IMR-90 (cell line): ENCODE data around the gene KLK1. TPM values are rescaled to one million over a fixed set of nuclear protein-coding genes. Genes with fewer than 3 reads are reported as not detected.

Experiments used
- ATAC-seq: fragments of 200-7000 bp; cut with Tn5 transposase; 2 replicates; pipeline ENCODE4 v1.9.1; 2020; ENCODE audit warnings: low read depth, mild to moderate bottlenecking, moderate library complexity
- Bru-seq: library from RNA; stranded (reverse); fragments of 400-500 nt; gene quantifications from one replicate; lab custom pipeline; 2021; lab: Mats Ljungman, UMichigan
- BruChase-seq, 2 experiments: library from RNA; stranded (reverse); fragments of 400-500 nt; gene quantifications; one replicate each; lab custom pipeline; 2021; lab: Mats Ljungman, UMichigan
- BruUV-seq: library from RNA; stranded (reverse); fragments of 400-500 nt; replicated peaks from 2 replicates; lab custom pipeline; 2021; lab: Mats Ljungman, UMichigan
- CTCF ChIA-PET: fragments of 300-600 bp; formaldehyde crosslinking; extraction: SDS; loops from one replicate; lab custom pipeline; 2021; ENCODE audit warnings: antibody characterized with exemption; lab: Yijun Ruan, JAX
- POLR2A ChIA-PET: fragments of 300-600 bp; sonication (Branson Sonifier 250); formaldehyde crosslinking; loops from one replicate; lab custom pipeline; 2022; ENCODE audit warnings: antibody characterized with exemption; ENCODE audit not compliant: unreplicated experiment; lab: Charles Lee
- DNase-seq: peaks from one replicate; pipeline ENCODE4 v3.0.0; 2013
- H2AFZ ChIP-seq: replicated peaks from 2 replicates; pipeline ENCODE3; 2013; ENCODE audit warnings: low read length, mild to moderate bottlenecking; ENCODE audit not compliant: poor library complexity
- H2AK5ac ChIP-seq: 2 replicates; pipeline ENCODE4 v1.6.1; 2013; ENCODE audit warnings: low read depth, low read length, inconsistent platforms
- H2AK9ac ChIP-seq: replicated peaks from 2 replicates; pipeline ENCODE3; 2013; ENCODE audit warnings: mild to moderate bottlenecking, low read depth, low read length, moderate library complexity; ENCODE audit not compliant: poor library complexity
- H2BK120ac ChIP-seq: 2 replicates; pipeline ENCODE4 v1.6.1; 2013; ENCODE audit warnings: low read depth, low read length, inconsistent platforms
- H2BK15ac ChIP-seq: 3 replicates; pipeline ENCODE4 v1.6.1; 2013; ENCODE audit warnings: low read depth, low read length, inconsistent platforms
- H2BK20ac ChIP-seq: 2 replicates; pipeline ENCODE4 v1.6.1; 2013; ENCODE audit warnings: low read depth, mild to moderate bottlenecking, inconsistent platforms, low read length, moderate library complexity
- H2BK5ac ChIP-seq: 2 replicates; pipeline ENCODE4 v1.6.1; 2013; ENCODE audit warnings: mild to moderate bottlenecking, low read depth, low read length, inconsistent platforms; ENCODE audit not compliant: poor library complexity, severe bottlenecking
- H3K14ac ChIP-seq: replicated peaks from 2 replicates; pipeline ENCODE4 v1.6.1; 2013; ENCODE audit warnings: low read depth, low read length, inconsistent platforms
- H3K18ac ChIP-seq: 2 replicates; pipeline ENCODE4 v1.6.1; 2013; ENCODE audit warnings: low read depth, low read length, control low read depth
- H3K23ac ChIP-seq: 2 replicates; pipeline ENCODE4 v1.6.1; 2013; ENCODE audit warnings: low read depth, low read length, inconsistent platforms
- H3K27ac ChIP-seq: 2 replicates; pipeline ENCODE4 v1.5.1; 2013; ENCODE audit warnings: mild to moderate bottlenecking, control low read depth, low read length; ENCODE audit not compliant: insufficient read depth
- H3K27me3 ChIP-seq: 2 replicates; pipeline ENCODE4 v1.6.1; 2013; ENCODE audit warnings: low read length; ENCODE audit not compliant: control insufficient read depth, insufficient read depth
- H3K36me3 ChIP-seq: 2 replicates; pipeline ENCODE4 v1.6.1; 2013; ENCODE audit warnings: low read length, mixed read lengths; ENCODE audit not compliant: control insufficient read depth, insufficient read depth
- H3K4ac ChIP-seq: 2 replicates; pipeline ENCODE4 v1.6.1; 2013; ENCODE audit warnings: low read depth, low read length, inconsistent platforms
- H3K4me1 ChIP-seq: 2 replicates; pipeline ENCODE4 v1.6.1; 2013; ENCODE audit warnings: low read length, mixed read lengths; ENCODE audit not compliant: control insufficient read depth, insufficient read depth
- H3K4me2 ChIP-seq: 2 replicates; pipeline ENCODE4 v1.6.1; 2013; ENCODE audit warnings: low read depth, mild to moderate bottlenecking, control low read depth, low read length, moderate library complexity
- H3K4me3 ChIP-seq: 2 replicates; pipeline ENCODE4 v1.5.1; 2013; ENCODE audit warnings: low read depth, mild to moderate bottlenecking, control low read depth, low read length, moderate library complexity; ENCODE audit not compliant: insufficient read depth
- H3K56ac ChIP-seq: 2 replicates; pipeline ENCODE4 v1.6.1; 2013; ENCODE audit warnings: low read length, inconsistent platforms; ENCODE audit not compliant: insufficient read depth; ENCODE audit errors: extremely low read depth
- H3K79me1 ChIP-seq, 2 experiments: 2 replicates each; pipeline ENCODE4 v1.6.1; 2013; ENCODE audit warnings: low read length in 2 of 2, inconsistent platforms in 1 of 2, low read depth in 1 of 2
- H3K9ac ChIP-seq: 2 replicates; pipeline ENCODE4 v1.6.1; 2013; ENCODE audit warnings: low read depth, low read length, control low read depth
- H3K9me1 ChIP-seq: 2 replicates; pipeline ENCODE4 v1.6.1; 2013; ENCODE audit warnings: low read length, inconsistent platforms; ENCODE audit not compliant: insufficient read depth
- H3K9me3 ChIP-seq: 2 replicates; pipeline ENCODE4 v1.6.1; 2013; ENCODE audit warnings: low read length; ENCODE audit not compliant: control insufficient read depth, insufficient read depth
- H4K20me1 ChIP-seq: 2 replicates; pipeline ENCODE4 v1.6.1; 2013; ENCODE audit warnings: low read length, inconsistent platforms; ENCODE audit not compliant: insufficient read depth
- H4K5ac ChIP-seq: 2 replicates; pipeline ENCODE4 v1.6.1; 2013; ENCODE audit warnings: mild to moderate bottlenecking, low read depth, low read length, control low read depth
- H4K8ac ChIP-seq, 2 experiments: 2 replicates each; pipeline ENCODE4 v1.6.1; 2013; ENCODE audit warnings: low read depth in 2 of 2, low read length in 2 of 2, control low read depth in 1 of 2, inconsistent platforms in 1 of 2
- H4K91ac ChIP-seq: 2 replicates; pipeline ENCODE4 v1.6.1; 2013; ENCODE audit warnings: low read depth, low read length, inconsistent platforms; ENCODE audit not compliant: insufficient read depth
- MAFK ChIP-seq: IDR thresholded peaks from 2 replicates; pipeline ENCODE4 v1.6.1; 2012; ENCODE audit warnings: low read depth, low read length, improper control_type of control experiment
- WGBS, 2 experiments: methylation state at CpG; one replicate each; pipeline versions ENCODE4 v1.1.5 to v1.1.7; 2013; ENCODE audit warnings: missing lambda C conversion rate in 2 of 2; ENCODE audit not compliant: insufficient read length in 1 of 2; ENCODE audit errors: extremely low coverage in 2 of 2; 5-methylcytosine and 5-hydroxymethylcytosine counted together
- dilution Hi-C: fragments of 300-500 bp; cut with HindIII; formaldehyde crosslinking; loops from one replicate; pipeline ENCODE4 v1.14.3; 2018; ENCODE audit warnings: low sequenced_read_pairs; ENCODE audit not compliant: unreplicated experiment
- in situ Hi-C: fragments of 300-500 bp; cut with MboI; formaldehyde crosslinking; loops from 3 replicates; pipeline ENCODE4 v1.14.3; 2019; ENCODE audit warnings: low sequenced_read_pairs, inconsistent platforms, mixed read lengths
- intact Hi-C: fragments of 100-400 bp; cut with micrococcal nuclease; formaldehyde crosslinking; loops from 2 replicates; pipeline ENCODE4 v1.10.0; 2022
- long read RNA-seq: library from polyadenylated mRNA; unstranded; transcript quantifications from one replicate; pipeline ENCODE4 v2.0.0, GENCODE V29; 2021; ENCODE audit not compliant: unreplicated experiment
- polyA plus RNA-seq, 3 experiments: library from polyadenylated mRNA; depleted of rRNA; stranded (reverse); fragments of >200 nt; gene quantifications; 2 replicates each; pipeline ENCODE4 v1.2.3, GENCODE V29; 2012; ENCODE audit warnings: low replicate concordance in 1 of 3
- total RNA-seq: library from RNA; depleted of rRNA; stranded (reverse); fragments of >200 nt; gene quantifications from 2 replicates; pipeline ENCODE4 v1.2.3, GENCODE V29; 2012; rRNA removed

The KLK1 gene
- total RNA-seq (not detected in 2 replicates), polyA plus RNA-seq (2012; rRNA removed) (not detected in 2 replicates), Bru-seq, nascent RNA (not detected), BruChase-seq, experiment 1, labeled RNA remaining after a 6-hour chase (not detected), BruChase-seq, experiment 2, labeled RNA remaining after a 2-hour chase (not detected)
- polyA plus RNA-seq (2012; cell fraction: cytosol; rRNA removed) = not detected in 2 replicates
- 0.12 TPM in 1 of 2 replicates, not detected in the other for polyA plus RNA-seq (2012; cell fraction: nucleus; rRNA removed; ENCODE audit: low replicate concordance)
- long read RNA-seq = 0 reads

GRCh38 chr19:50823389-50824042 lies at the start of gene KLK1:
TSS of gene KLK1 (minus strand) at chr19:50823787. CDS start at chr19:50823748, 39 bp downstream.
- Histone ChIP-seq H2BK120ac (no peak within 1 kb of the TSS), H3K27ac (no peak within 1 kb of the TSS), H3K18ac (no peak within 1 kb of the TSS), H2BK15ac (no peak within 1 kb of the TSS), H4K5ac (no peak within 1 kb of the TSS), H4K8ac (no peak within 1 kb of the TSS), H3K9me3 (no peaks in the 10 kb centered on the region), H4K91ac (no peak within 1 kb of the TSS), H3K4ac (no peak within 1 kb of the TSS), H3K4me1 (no peaks in the 10 kb centered on the region), H3K56ac (no peak within 1 kb of the TSS), H3K23ac (no peak within 1 kb of the TSS), H2AK5ac (no peak within 1 kb of the TSS), H3K79me1 (no peaks in the 10 kb centered on the region), H2AFZ (no peak within 1 kb of the TSS), H3K9me1 (no peaks in the 10 kb centered on the region), H2AK9ac (no peak within 1 kb of the TSS), H2BK5ac (no peak within 1 kb of the TSS), H2BK20ac (no peak within 1 kb of the TSS), H3K9ac (no peak within 1 kb of the TSS), H3K36me3 (no peaks in the 10 kb centered on the region), H3K14ac (no peak within 1 kb of the TSS), H3K4me3 (no peak within 1 kb of the TSS), H3K4me2 (no peak within 1 kb of the TSS), H3K27me3 (peaks cover 34% of the 10 kb centered on the region), H4K20me1 (no peaks in the 10 kb centered on the region)
- in situ Hi-C loops = no loop called here
- WGBS, 2 experiments = 40% methylated on average over 1 of the region's 14 CpGs; no CpG with 5 or more reads in 1 of the 2 experiments
- BruUV-seq = no TSS peak
- dilution Hi-C loops = no loop called here
- CTCF ChIA-PET = no interaction called here
- intact Hi-C loops = no loop called here
- TF ChIP-seq MAFK = no peak
- no peak for ATAC-seq
- POLR2A ChIA-PET = no interaction called here
- no peak for DNase-seq
